GM19025 (cell line): ENCODE data around the gene CGB5.
"Not testable (repeated sequence)": the region's sequence is repeated elsewhere in the genome, so short reads cannot be mapped to it uniquely, and the experiment has no call there.

Experiments used
- ATAC-seq: cut with Tn5 transposase; IDR thresholded peaks from one replicate; pipeline ENCODE4 v1.9.1; 2021; ENCODE audit warnings: mild to moderate bottlenecking, low read depth, moderate library complexity; ENCODE audit not compliant: unreplicated experiment

Gene CGB5

DNA sequence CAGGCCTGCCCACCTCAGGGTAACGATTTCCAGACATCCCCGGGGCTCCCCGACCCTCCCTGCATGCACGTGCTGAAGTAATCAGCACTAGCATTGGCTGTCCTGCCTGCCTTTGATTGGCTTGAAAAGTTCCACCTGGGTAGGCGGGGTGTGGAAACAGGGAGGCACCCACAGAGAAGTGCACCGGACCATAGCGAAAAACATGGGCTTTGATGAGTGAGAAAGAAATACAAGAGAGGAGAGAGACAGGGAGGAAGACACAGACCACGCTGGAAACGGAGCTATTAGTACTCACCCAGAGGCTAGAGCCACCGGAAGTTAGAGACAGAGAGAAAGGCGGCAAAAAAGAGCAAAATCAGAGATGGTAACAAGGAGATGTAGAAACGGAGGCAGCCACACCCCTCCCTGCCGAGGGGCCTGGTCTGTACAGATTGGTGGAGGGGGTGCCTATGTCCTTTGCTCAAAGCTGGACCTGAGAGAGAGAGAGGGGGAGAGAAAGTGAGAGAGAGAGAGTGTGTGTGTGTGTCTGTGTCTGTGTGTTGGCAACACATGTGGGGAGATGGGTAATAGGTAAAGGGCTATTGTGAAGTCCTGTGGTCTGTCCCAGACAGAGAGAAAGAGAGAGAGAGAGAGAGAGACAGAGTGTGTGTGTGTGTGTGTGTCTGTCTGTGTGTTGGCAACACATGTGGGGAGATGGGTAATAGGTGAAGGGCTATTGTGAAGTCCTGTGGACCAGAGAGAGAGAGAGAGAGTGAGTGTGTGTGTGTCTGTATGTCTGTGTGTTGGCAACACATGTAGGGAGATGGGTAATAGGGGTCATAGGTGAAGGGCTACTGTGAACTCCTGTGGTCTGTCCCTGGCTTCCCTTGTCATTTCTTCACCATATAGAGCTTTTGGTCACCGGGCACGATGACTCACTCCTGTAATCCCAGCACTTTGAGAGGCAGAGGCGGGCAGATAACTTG, 22.4 kb upstream of the CGB5 start:
- ATAC-seq = no peak

DNA sequence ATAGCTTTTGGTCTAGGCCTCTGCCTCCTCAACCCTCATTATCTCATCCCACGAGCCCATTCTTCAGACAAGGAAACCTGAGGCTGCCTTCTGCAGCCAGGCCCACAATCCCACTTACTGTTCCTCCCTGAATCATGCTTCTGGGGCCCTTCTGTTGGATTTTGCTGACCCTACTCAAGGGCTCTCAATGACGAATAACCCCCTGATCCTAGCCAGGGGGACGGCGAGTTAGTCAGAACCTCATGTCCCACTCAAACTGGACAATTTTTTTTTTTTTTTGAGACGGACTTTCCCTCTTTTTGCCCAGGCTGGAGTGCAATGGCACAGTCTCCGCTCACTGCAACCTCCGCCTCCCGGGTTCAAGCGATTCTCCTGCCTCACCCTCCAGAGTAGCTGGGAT, 21.5 kb upstream of the CGB5 start:
- no peak for ATAC-seq

DNA sequence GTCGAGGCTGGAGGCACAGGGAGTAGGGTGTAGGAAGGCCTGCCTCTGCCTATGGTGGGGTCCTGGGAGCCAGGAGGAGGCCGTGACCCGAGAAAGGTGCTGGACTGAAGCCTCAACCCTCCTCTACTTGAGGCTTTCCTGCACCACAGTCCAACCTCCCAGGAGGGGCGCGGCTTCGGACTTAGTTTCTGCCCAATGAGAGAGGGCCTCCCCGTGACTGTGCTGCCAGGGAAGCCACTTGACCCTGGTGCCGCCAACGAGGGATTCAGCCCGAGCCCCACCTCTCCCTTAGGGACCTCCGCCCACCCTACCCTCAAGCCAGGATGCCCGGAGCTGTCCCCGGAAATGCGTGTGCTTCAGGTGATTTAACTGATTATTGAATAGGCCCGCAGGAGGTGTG, 19.4 kb upstream of the CGB5 start, which contains the start of gene CGB3:
Gene CGB3 (minus strand): TSS at position 101 of the 400 bp plus-strand sequence. CDS start 362 bp downstream, outside the sequence.
- not testable (repeated sequence) for ATAC-seq

DNA sequence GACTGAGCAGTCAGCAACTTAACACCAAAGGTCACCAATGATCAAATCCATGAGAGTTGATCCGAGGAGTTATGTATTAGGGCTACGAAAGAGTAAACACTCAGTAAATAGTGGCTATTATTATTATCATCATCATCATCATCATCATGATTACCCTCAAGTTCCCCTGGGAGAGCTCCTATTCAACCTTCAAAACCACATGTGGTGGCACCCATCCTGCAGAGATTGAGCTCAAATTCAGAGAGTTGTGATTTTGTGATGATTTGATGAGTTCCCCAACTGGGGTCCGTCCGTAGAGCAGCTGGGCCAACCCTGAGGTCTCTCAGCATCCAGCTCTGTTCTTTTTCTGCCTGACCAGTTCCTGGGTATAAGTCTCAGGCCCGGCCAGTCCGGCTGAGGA, 18.6 kb upstream of the CGB5 start:
- ATAC-seq = not testable (repeated sequence)

DNA sequence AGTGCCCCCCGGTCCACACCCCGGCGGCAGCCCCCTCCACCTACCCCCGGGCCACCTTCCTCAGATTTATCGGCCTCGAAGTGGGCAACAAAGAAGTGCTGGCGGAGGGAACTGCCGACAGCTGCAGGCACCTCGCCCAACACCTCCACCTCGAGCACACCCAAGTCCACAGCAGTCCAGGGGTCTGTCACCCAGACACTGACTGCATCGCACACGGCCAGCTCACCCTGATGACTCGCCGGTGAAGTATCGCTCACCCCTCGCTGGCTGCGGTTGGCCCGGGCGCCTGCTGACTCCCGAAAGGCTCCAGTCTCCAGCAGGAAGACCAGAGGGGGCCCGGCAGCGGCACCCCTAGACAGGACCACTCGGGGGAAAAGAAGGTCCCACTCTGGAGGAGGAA, 18.0 kb upstream of the CGB5 start:
- ATAC-seq = not testable (repeated sequence)

DNA sequence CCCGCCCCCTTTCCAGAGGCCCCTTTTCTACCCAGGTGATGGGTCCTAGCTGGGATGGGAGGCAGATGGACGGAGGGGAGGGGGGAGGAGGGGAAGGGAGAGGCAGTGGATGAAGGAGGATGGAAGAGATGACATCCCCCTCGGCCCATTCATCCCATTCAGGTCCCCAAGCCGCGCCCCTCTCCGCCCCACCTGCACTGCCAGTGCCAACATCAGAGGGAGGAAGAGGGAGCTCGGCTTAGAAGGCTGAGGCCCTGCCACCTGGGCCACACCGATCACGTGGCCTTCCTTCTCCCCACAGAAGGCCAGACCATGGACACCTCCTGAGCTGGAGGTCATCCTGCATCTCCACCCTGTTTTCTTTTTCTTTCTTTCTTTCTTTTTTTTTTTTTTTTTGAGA, 15.0 kb upstream of the CGB5 start:
- not testable (repeated sequence) for ATAC-seq

DNA sequence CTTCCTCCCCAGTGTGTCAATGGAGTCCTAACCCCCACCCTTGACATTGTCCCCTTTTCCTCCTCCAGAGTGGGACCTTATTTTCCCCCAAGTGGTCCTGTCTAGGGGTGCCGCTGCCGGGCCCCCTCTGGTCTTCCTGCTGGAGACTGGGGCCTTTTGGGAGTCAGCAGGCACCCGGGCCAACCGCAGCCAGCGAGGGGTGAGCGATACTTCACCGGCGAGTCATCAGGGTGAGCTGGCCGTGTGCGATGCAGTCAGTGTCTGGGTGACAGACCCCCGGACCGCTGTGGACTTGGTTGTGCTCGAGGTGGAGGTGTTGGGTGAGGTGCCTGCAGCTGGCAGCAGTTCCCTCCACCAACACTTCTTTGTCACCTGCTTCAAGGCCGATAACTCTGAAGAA, 13.9 kb upstream of the CGB5 start:
- not testable (repeated sequence) for ATAC-seq

DNA sequence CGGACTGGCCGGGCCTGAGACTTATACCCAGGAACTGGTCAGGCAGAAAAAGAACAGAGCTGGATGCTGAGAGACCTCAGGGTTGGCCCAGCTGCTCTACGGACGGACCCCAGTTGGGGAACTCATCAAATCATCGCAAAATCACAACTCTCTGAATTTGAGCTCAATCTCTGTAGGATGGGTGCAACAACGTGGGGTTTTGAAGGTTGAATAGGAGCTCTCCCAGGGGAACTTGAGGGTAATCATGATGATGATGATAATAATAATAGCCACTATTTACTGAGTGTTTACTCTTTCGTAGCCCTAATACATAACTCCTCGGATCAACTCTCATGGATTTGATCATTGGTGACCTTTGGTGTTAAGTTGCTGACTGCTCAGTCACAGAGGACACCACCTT, 13.3 kb upstream of the CGB5 start:
- ATAC-seq = not testable (repeated sequence)

DNA sequence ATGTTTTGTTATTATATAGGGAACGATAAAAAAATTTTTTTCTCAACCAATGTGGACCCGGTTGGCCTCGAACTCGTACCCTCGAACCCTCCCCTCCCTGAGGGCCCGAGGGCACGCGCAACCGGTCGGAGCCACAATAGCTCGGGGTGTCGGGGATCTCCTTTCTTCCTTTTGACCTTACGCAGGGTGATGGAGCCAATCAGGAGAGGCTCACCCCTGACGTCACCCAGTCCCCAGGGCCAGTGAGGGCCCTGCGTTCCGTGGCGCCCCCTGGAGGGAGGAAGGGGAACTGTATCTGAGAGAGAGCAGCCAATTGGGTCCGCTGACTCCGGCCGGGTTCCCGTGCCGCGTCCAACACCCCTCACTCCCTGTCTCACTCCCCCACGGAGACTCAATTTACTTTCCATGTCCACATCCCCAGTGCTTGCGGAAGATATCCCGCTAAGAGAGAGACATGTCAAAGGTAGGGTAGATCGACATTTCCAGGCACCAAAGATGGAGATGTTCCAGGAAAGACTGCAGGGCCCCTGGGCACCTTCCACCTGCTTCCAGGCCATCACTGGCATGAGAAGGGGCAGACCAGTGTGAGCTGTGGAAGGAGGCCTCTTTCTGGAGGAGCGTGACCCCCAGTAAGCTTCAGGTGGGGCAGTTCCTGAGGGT, 11.9 kb upstream of the CGB5 start, which contains the start of gene CGB2:
Gene CGB2 (plus strand): TSS at position 249 of the 660 bp plus-strand sequence. CDS start 206 bp downstream, at position 455.
- ATAC-seq = not testable (repeated sequence)

DNA sequence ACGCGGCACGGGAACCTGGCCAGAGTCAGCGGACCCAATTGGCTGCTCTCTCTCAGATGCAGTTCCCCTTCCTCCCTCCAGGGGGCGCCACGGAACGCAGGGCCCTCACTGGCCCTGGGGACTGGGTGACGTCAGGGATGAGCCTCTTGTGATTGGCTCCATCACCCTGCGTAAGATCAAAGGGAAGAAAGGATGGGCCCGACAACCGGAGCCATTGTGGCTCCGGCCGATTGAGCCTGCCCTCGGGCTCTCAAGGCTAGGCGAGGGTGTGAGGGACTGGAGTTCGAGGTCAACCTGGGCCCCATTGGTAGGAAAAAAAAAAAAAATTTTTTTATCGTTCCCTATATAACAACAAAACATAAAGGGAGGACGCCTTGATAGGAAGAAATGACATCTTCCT, 6.8 kb upstream of the CGB5 start, which contains the start of gene CGB1:
Gene CGB1 (minus strand): TSS at position 81 of the 400 bp plus-strand sequence. CDS start 184 bp downstream, outside the sequence.
- not testable (repeated sequence) for ATAC-seq

DNA sequence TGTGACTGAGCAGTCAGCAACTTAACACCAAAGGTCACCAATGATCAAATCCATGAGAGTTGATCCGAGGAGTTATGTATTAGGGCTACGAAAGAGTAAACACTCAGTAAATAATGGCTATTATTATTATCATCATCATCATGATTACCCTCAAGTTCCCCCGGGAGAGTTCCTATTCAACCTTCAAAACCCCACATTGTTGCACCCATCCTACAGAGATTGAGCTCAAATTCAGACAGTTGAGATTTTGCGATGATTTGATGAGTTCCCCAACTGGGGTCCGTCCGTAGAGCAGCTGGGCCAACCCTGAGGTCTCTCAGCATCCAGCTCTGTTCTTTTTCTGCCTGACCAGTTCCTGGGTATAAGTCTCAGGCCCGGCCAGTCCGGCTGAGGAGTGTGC, 5.5 kb upstream of the CGB5 start:
- not testable (repeated sequence) for ATAC-seq

DNA sequence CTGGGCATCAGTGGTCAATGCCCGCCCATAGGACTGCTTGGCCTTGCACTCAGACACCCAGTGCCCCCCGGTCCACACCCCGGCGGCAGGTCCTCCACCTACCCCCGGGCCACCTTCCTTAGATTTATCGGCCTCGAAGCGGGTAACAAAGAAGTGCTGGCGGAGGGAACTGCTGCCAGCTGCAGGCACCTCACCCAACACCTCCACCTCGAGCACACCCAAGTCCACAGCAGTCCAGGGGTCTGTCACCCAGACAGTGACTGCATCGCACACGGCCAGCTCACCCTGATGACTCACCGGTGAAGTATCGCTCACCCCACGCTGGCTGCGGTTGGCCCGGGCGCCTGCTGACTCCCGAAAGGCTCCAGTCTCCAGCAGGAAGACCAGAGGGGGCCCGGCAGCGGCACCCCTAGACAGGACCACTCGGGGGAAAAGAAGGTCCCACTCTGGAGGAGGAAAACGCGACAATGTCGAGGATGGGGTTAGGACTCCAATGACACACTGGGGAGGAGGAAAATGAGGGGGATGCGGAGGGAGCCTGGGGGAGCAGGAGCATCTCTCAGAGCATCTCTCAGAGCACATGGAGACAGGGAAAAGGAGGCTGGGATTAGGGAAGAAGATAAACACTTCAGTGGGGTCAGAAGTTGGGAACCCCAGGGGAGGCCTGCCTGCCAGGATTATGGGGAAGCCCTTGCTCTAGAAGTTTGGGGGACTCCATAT, 4.9 kb upstream of the CGB5 start:
- ATAC-seq = not testable (repeated sequence)

DNA sequence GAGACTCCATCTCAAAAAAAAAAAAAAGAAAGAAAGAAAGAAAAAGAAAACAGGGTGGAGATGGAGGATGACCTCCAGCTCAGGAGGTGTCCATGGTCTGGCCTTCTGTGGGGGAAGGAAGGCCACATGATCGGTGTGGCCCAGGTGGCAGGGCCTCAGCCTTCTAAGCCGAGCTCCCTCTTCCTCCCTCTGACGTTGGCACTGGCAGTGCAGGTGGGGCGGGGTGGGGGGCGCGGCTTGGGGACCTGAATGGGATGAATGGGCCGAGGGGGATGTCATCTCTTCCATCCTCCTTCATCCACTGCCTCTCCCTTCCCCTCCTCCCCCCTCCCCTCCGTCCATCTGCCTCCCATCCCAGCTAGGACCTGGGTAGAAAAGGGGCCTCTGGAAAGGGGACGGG, 3.9 kb upstream of the CGB5 start:
- ATAC-seq = not testable (repeated sequence)

DNA sequence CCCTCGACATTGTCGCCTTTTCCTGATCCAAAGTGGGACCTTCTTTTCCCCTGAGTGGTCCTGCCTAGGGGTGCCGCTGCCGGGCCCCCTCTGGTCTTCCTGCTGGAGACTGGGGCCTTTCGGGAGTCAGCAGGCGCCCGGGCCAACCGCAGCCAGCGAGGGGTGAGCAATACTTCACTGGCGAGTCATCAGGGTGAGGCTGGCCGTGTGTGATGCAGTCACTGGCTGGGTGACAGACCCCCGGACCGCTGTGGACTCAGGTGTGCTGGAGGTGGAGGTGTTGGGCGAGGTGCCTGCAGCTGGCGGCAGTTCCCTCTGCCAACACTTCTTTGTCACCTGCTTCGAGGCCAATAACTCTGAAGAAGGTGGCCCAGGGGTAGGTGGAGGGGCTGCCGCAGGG, 1.5 kb upstream of the CGB5 start:
- no peak for ATAC-seq

DNA sequence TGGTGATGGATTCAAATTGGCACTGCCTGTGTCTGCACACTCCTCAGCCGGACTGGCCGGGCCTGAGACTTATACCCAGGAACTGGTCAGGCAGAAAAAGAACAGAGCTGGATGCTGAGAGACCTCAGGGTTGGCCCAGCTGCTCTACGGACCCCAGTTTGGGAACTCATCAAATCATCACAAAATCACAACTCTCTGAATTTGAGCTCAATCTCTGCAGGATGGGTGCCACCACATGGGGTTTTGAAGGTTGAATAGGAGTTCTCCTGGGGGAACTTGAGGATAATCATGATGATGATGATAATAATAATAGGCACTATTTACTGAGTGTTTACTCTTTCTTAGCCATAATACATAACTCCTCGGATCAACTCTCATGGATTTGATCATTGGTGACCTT, 982 bp upstream of the CGB5 start:
- ATAC-seq = not testable (repeated sequence)

DNA sequence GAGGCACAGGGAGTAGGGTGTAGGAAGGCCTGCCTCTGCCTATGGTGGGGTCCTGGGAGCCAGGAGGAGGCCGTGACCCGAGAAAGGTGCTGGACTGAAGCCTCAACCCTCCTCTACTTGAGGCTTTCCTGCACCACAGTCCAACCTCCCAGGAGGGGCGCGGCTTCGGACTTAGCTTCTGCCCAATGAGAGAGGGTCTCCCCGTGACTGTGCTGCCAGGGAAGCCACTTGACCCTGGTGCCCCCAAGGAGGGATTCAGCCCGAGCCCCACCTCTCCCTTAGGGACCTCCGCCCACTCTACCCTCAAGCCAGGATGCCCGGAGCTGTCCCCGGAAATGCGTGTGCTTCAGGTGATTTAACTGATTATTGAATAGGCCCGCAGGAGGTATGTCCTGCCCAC, 5.4 kb downstream of the CGB5 start, which contains the start of gene CGB8:
Gene CGB8 (minus strand): TSS at position 101 of the 400 bp plus-strand sequence. CDS start 372 bp downstream, outside the sequence.
- ATAC-seq = not testable (repeated sequence)

DNA sequence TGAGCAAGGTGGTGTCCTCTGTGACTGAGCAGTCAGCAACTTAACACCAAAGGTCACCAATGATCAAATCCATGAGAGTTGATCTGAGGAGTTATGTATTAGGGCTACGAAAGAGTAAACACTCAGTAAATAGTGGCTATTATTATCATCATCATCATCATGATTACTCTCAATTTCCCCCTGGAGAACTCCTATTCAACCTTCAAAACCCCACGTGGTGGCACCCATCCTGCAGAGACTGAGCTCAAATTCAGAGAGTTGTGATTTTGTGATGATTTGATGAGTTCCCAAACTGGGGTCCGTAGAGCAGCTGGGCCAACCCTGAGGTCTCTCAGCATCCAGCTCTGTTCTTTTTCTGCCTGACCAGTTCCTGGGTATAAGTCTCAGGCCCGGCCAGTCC, 6.2 kb downstream of the CGB5 start:
- not testable (repeated sequence) for ATAC-seq

DNA sequence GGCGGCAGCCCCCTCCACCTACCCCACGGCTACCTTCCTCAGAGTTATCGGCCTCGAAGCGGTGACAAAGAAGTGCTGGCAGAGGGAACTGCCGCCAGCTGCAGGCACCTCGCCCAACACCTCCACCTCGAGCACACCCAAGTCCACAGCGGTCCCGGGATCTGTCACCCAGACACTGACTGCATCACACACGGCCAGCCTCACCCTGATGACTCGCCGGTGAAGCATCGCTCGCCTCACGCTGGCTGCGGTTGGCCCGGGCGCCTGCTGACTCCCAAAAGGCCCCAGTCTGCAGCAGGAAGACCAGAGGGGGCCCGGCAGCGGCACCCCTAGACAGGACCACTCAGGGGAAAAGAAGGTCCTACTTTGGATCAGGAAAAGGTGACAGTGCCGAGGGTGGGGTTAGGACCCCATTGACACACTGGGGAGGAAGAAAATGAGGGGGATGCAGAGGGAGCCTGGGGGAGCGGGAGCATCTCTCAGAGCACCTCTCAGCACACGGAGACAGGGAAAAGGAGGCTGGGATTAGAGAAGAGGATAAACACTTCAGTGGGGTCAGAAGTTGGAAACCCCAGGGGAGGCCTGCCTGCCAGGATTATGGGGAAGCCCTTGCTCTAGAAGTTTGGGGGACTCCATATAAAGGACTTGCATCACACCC, 6.9 kb downstream of the CGB5 start:
- not testable (repeated sequence) for ATAC-seq

DNA sequence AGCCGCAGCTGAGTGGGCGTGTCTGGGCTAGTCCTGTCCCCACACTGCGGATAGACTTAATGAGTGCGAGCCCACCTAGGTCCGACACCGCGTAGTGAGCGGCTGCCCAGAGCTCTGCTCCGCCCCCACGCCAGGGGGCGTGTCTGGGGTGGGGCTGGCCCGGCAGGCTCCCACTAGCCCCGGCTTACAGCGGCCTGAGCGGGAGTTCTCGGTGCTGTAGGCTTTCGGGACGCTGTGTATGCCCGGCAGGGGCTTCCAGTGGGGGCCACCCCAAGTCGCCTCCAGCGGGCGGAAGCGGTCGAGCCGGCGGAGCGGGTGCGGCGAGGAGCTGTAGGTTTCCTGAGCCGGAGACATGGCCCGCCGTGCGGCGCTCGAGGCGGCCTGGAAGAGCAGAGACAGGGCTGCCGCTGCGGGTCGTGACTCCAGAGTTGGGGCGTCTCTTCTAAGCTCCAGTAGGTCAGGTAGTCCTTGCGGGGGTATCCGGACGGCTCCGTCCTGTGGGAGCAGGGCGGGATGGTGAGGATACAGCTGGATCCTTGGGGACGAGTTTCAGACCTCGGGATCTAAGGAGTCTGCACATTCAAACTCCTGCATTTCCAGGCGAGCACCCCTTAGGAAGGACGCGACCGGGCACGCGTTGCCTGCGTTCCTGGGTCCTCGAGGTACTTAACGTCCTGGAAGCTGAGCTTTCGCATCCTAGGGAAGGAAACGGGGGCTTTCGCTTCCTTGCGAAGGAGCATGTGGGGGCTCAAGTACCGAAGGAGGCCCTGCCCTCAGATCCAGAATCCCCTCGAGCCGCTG, 12.7 kb downstream of the CGB5 start:
- no peak for ATAC-seq
